ENCODE measurements around the gene FAM149B1.

Gene FAM149B1

GRCh38 chr10:73174148-73174925 is 6.4 kb downstream of the FAM149B1 start:
- no peak for DNase-seq

- DNase-seq: no peak
Observed at GRCh38 chr10:73182568-73182967, 14.6 kb downstream of the FAM149B1 start.

GRCh38 chr10:73183667-73184281 is 15.9 kb downstream of the FAM149B1 start:
- no peak for DNase-seq

- no peak for DNase-seq
Observed at GRCh38 chr10:73186266-73186665, 18.3 kb downstream of the FAM149B1 start.

GRCh38 chr10:73190188-73190587 is 22.3 kb downstream of the FAM149B1 start:
- no peak for DNase-seq

GRCh38 chr10:73205081-73205480 is 37.2 kb downstream of the FAM149B1 start:
- no peak for DNase-seq

- no peak for DNase-seq
Observed at GRCh38 chr10:73205890-73206289, 38.0 kb downstream of the FAM149B1 start.

GRCh38 chr10:73206385-73206784 is 38.5 kb downstream of the FAM149B1 start:
- DNase-seq: no peak

- DNase-seq: no peak
Observed at GRCh38 chr10:73207883-73208282, 40.0 kb downstream of the FAM149B1 start.

GRCh38 chr10:73209705-73210104 is 41.8 kb downstream of the FAM149B1 start:
- DNase-seq: no peak

GRCh38 chr10:73210395-73211105 is 42.6 kb downstream of the FAM149B1 start:
- no peak for DNase-seq

GRCh38 chr10:73211106-73211811 is 43.3 kb downstream of the FAM149B1 start:
- no peak for DNase-seq

- no peak for DNase-seq
Observed at GRCh38 chr10:73215749-73216148, 47.8 kb downstream of the FAM149B1 start.

- no peak for DNase-seq
Observed at GRCh38 chr10:73217628-73218027, 49.7 kb downstream of the FAM149B1 start.

GRCh38 chr10:73218431-73219191 is 50.7 kb downstream of the FAM149B1 start:
- DNase-seq: peak in 1 of 2 experiments; percentile 31

GRCh38 chr10:73219384-73219783 is 51.5 kb downstream of the FAM149B1 start:
- no peak for DNase-seq

GRCh38 chr10:73220989-73221388 is 53.1 kb downstream of the FAM149B1 start:
- no peak for DNase-seq

GRCh38 chr10:73225518-73225917 is 57.6 kb downstream of the FAM149B1 start:
- no peak for DNase-seq

- no peak for DNase-seq
Observed at GRCh38 chr10:73226663-73227062, 58.7 kb downstream of the FAM149B1 start.

- DNase-seq: no peak
Observed at GRCh38 chr10:73228247-73228646, 60.3 kb downstream of the FAM149B1 start.

- no peak for DNase-seq
Observed at GRCh38 chr10:73229567-73229966, 61.6 kb downstream of the FAM149B1 start.

GRCh38 chr10:73232887-73233286 is 65.0 kb downstream of the FAM149B1 start:
- DNase-seq: no peak

Data from SW 1271 (cell line).